ENCODE data around the gene INSIG1.

INSIG1 gene

DNA sequence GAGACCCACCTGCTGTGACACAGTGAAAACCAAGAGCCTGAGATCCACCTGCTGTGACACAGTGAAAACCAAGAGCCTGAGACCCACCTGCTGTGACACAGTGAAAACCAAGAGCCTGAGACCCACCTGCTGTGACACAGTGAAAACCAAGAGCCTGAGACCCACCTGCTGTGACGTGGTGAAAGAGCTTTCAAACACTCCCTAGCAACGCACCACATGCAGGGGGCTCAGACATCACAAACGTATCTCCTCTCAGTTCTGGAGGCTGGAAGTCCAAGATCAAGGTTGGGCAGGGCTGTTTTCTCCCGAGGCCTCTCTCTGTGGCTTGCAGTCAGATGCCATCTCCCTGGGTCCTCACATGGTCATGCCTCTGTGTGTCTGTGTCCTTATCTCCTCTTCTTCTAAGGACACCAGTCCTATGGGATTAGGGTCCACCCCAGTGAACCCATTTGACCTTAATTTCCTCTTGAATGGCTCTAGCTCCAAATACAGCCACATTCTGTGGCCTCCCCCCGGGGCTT, 43.8 kb downstream of the INSIG1 start:
- TF ChIP-seq ZNF548 (tag by site-specific recombination; IDR thresholded peaks at IDR 0.05) (peak; percentile 91), ZXDB (tag by site-specific recombination; IDR thresholded peaks at IDR 0.05) (no peak), GLIS1 (tag by site-specific recombination; IDR thresholded peaks at IDR 0.05) (0 out of 2 replicates have a peak, but pooled peaks have one; percentile 14), ZIC2 (tag by site-specific recombination; IDR thresholded peaks at IDR 0.05) (peak; percentile 67), ZNF544 (tag by site-specific recombination; IDR thresholded peaks at IDR 0.05) (no peak), ZNF473 (tag by site-specific recombination; IDR thresholded peaks at IDR 0.05) (no peak), HOXC10 (CRISPR knock-in tag; IDR thresholded peaks at IDR 0.05) (no peak)
- TF ChIP-seq, protein P1, sequence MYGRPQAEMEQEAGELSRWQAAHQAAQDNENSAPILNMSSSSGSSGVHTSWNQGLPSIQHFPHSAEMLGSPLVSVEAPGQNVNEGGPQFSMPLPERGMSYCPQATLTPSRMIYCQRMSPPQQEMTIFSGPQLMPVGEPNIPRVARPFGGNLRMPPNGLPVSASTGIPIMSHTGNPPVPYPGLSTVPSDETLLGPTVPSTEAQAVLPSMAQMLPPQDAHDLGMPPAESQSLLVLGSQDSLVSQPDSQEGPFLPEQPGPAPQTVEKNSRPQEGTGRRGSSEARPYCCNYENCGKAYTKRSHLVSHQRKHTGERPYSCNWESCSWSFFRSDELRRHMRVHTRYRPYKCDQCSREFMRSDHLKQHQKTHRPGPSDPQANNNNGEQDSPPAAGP (tag by site-specific recombination; IDR thresholded peaks at IDR 0.05): 0 out of 2 replicates have a peak, but pooled peaks have one; percentile 43
- no peaks in the 10 kb centered on the region for H3K9me3 ChIP-seq (ENCODE audit: control insufficient read depth, insufficient read depth, low read depth, low read length)
- POLR2A ChIA-PET: no interaction called here
- H3K4me1 ChIP-seq (ENCODE audit: control insufficient read depth, insufficient read depth, low read length): no peaks in the 10 kb centered on the region
- H3K4me3 ChIP-seq (ENCODE audit: low read depth, low read length): no peak overlapping the region
- no peak overlapping the region for H3K27ac ChIP-seq (ENCODE audit: extremely low read depth, low read depth, low read length)
- CTCF ChIA-PET: interaction anchor here (1.1 kb wide), 1 partner anchor 414 kb away, joined by 4 read pairs; no protein-coding TSS in a partner anchor
- H3K36me3 ChIP-seq (ENCODE audit: control insufficient read depth in 2 of 2, insufficient read depth in 1 of 2, low read length in 2 of 2): no peaks in the 10 kb centered on the region

DNA sequence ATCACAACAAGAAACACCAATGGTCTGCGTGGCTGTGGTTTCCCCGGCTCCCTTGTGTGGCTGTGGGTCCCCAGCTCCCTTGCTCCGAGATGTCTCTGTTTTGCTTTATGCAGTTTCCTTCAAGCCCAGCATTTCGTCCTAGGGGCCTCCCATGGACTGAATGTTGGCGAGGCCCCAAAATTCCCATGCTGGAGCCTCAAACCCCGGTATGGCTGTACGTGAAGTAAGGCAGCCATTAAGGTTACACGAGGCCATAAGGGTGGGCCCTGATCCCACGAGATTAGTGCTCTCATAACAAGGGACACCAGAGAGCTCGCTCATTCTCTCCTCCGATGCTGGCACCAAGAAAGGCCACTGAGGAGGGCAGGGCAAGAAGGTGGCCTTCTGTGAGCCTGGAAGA, 44.6 kb downstream of the INSIG1 start:
- no peak for TF ChIP-seq KLF16 (tag by site-specific recombination; IDR thresholded peaks at IDR 0.05)
- TF ChIP-seq, protein P2, sequence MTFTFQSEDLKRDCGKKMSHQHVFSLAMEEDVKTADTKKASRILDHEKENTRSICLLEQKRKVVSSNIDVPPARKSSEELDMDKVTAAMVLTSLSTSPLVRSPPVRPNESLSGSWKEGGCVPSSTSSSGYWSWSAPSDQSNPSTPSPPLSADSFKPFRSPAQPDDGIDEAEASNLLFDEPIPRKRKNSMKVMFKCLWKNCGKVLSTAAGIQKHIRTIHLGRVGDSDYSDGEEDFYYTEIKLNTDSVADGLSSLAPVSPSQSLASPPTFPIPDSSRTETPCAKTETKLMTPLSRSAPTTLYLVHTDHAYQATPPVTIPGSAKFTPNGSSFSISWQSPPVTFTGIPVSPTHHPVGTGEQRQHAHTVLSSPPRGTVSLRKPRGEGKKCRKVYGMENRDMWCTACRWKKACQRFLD (tag by site-specific recombination; IDR thresholded peaks at IDR 0.05): no peak
- TF ChIP-seq ZNF394 (tag by site-specific recombination; IDR thresholded peaks at IDR 0.05; ENCODE audit: borderline replicate concordance): no peak
- TF ChIP-seq ZNF121 (tag by site-specific recombination; IDR thresholded peaks at IDR 0.05): no peak
- TF ChIP-seq ZNF146 (tag by site-specific recombination; IDR thresholded peaks at IDR 0.05): no peak
- no peak for TF ChIP-seq ZNF292 (tag by site-specific recombination; IDR thresholded peaks at IDR 0.05; ENCODE audit: borderline replicate concordance, low read depth)
- TF ChIP-seq, protein P3, sequence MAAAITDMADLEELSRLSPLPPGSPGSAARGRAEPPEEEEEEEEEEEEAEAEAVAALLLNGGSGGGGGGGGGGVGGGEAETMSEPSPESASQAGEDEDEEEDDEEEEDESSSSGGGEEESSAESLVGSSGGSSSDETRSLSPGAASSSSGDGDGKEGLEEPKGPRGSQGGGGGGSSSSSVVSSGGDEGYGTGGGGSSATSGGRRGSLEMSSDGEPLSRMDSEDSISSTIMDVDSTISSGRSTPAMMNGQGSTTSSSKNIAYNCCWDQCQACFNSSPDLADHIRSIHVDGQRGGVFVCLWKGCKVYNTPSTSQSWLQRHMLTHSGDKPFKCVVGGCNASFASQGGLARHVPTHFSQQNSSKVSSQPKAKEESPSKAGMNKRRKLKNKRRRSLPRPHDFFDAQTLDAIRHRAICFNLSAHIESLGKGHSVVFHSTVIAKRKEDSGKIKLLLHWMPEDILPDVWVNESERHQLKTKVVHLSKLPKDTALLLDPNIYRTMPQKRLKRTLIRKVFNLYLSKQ (tag by site-specific recombination; IDR thresholded peaks at IDR 0.05; ENCODE audit: borderline replicate concordance): no peak
- no peak for TF ChIP-seq ZNF211 (tag by site-specific recombination; IDR thresholded peaks at IDR 0.05; ENCODE audit: low read depth)
- TF ChIP-seq, protein P4, sequence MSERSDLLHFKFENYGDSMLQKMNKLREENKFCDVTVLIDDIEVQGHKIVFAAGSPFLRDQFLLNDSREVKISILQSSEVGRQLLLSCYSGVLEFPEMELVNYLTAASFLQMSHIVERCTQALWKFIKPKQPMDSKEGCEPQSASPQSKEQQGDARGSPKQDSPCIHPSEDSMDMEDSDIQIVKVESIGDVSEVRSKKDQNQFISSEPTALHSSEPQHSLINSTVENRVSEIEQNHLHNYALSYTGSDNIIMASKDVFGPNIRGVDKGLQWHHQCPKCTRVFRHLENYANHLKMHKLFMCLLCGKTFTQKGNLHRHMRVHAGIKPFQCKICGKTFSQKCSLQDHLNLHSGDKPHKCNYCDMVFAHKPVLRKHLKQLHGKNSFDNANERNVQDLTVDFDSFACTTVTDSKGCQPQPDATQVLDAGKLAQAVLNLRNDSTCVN (tag by site-specific recombination; optimal IDR thresholded peaks at IDR 0.05): no peak
- ChIA-PET CTCF (interaction anchor here (0.7 to 3.3 kb wide), 5 partner anchors 9 to 415 kb away, joined by 3 to 29 read pairs (median 4); no protein-coding TSS in a partner anchor), POLR2A (no interaction called here)
- no peak overlapping the region for H3K27ac ChIP-seq (ENCODE audit: extremely low read depth, low read depth, low read length)
- H3K9me3 ChIP-seq (ENCODE audit: control insufficient read depth, insufficient read depth, low read depth, low read length): no peaks in the 10 kb centered on the region
- H3K36me3 ChIP-seq (ENCODE audit: control insufficient read depth in 2 of 2, insufficient read depth in 1 of 2, low read length in 2 of 2): no peaks in the 10 kb centered on the region
- no peaks in the 10 kb centered on the region for H3K4me1 ChIP-seq (ENCODE audit: control insufficient read depth, insufficient read depth, low read length)
- H3K4me3 ChIP-seq (ENCODE audit: low read depth, low read length): no peak overlapping the region

DNA sequence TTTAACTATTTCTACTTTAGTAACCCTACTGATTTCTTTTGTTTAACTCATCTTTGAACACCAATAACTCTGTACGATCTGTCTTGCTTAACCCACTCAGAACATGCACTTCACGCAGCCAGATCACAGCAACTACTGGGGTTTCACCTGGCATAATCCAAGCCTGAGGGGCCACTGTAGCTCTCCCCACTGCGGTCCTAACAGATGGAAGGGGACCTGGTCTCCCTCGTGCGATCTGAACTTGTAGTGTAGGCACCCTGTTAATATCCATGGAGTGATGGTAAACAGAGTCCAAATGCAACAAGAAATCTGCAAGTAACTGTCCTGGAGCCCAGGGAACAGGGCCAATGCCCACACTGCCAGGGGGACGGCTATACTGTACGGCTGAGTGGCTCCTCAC, 45.5 kb downstream of the INSIG1 start:
- no peaks in the 10 kb centered on the region for H3K4me1 ChIP-seq (ENCODE audit: control insufficient read depth, insufficient read depth, low read length)
- H3K4me3 ChIP-seq (ENCODE audit: low read depth, low read length): no peak overlapping the region
- no peak overlapping the region for H3K27ac ChIP-seq (ENCODE audit: extremely low read depth, low read depth, low read length)
- CTCF ChIA-PET: interaction anchor here (0.7 to 3.3 kb wide), 5 partner anchors 10 to 431 kb away, joined by 3 to 29 read pairs (median 4); no protein-coding TSS in a partner anchor
- H3K9me3 ChIP-seq (ENCODE audit: control insufficient read depth, insufficient read depth, low read depth, low read length): no peaks in the 10 kb centered on the region
- POLR2A ChIA-PET: no interaction called here
- H3K36me3 ChIP-seq (ENCODE audit: control insufficient read depth in 2 of 2, insufficient read depth in 1 of 2, low read length in 2 of 2): no peaks in the 10 kb centered on the region
- TF ChIP-seq ZNF792 (tag by site-specific recombination; IDR thresholded peaks at IDR 0.05): no peak
- TF ChIP-seq, protein P1 (tag by site-specific recombination; IDR thresholded peaks at IDR 0.05): no peak
- TF ChIP-seq MEIS1 (CRISPR knock-in tag; IDR thresholded peaks at IDR 0.05; ENCODE audit: borderline replicate concordance): no peak
- no peak for TF ChIP-seq ZNF571 (tag by site-specific recombination; IDR thresholded peaks at IDR 0.05)
- no peak for TF ChIP-seq ZNF670 (tag by site-specific recombination; IDR thresholded peaks at IDR 0.05; ENCODE audit: low read depth)
- TF ChIP-seq, protein P5, sequence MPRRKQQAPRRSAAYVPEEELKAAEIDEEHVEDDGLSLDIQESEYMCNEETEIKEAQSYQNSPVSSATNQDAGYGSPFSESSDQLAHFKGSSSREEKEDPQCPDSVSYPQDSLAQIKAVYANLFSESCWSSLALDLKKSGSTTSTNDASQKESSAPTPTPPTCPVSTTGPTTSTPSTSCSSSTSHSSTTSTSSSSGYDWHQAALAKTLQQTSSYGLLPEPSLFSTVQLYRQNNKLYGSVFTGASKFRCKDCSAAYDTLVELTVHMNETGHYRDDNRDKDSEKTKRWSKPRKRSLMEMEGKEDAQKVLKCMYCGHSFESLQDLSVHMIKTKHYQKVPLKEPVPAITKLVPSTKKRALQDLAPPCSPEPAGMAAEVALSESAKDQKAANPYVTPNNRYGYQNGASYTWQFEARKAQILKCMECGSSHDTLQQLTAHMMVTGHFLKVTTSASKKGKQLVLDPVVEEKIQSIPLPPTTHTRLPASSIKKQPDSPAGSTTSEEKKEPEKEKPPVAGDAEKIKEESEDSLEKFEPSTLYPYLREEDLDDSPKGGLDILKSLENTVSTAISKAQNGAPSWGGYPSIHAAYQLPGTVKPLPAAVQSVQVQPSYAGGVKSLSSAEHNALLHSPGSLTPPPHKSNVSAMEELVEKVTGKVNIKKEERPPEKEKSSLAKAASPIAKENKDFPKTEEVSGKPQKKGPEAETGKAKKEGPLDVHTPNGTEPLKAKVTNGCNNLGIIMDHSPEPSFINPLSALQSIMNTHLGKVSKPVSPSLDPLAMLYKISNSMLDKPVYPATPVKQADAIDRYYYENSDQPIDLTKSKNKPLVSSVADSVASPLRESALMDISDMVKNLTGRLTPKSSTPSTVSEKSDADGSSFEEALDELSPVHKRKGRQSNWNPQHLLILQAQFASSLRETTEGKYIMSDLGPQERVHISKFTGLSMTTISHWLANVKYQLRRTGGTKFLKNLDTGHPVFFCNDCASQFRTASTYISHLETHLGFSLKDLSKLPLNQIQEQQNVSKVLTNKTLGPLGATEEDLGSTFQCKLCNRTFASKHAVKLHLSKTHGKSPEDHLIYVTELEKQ (tag by site-specific recombination; IDR thresholded peaks at IDR 0.05; ENCODE audit: borderline replicate concordance): no peak
